ENCODE data around the gene CDC14A. TPM values are rescaled to one million over a fixed set of nuclear protein-coding genes. Genes with fewer than 3 reads are reported as not detected.

CDC14A gene
- total and polyA plus RNA-seq, 2 of the 8 experiments (the other 6 are each of a cell fraction or from before 2014, with no cell fraction given), result 3.2 to 8.9 TPM

DNA sequence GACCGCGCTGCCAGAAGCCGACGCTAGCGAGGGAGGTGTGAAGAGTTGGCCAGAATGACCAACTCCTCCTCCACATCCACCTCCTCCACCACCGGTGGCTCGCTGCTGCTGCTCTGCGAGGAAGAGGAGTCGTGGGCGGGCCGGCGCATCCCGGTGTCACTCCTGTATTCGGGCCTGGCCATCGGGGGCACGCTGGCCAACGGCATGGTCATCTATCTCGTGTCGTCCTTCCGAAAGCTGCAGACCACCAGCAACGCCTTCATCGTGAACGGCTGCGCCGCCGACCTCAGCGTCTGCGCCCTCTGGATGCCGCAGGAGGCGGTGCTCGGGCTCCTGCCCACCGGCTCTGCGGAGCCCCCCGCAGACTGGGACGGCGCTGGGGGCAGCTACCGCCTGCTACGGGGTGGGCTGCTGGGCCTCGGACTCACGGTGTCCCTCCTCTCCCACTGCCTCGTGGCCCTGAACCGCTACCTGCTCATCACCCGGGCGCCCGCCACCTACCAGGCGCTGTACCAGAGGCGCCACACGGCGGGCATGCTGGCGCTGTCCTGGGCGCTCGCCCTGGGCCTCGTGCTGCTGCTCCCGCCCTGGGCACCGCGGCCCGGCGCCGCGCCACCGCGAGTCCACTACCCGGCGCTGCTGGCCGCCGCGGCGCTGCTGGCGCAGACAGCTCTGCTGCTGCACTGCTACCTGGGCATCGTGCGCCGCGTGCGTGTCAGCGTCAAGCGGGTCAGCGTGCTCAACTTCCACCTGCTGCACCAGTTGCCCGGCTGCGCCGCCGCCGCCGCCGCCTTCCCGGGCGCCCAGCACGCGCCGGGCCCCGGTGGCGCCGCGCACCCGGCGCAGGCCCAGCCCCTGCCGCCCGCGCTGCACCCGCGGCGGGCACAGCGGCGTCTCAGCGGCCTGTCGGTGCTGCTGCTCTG is 186.9 kb downstream of the CDC14A start (continued):
- TF ChIP-seq CHD7 (IDR thresholded peaks at IDR 0.05; ENCODE audit: insufficient replicate concordance, low read length) (no peak), KDM4A (IDR thresholded peaks at IDR 0.05; ENCODE audit: low read depth, low read length, severe bottlenecking) (peak; percentile 93), EGR1 (IDR thresholded peaks at IDR 0.05; ENCODE audit: borderline replicate concordance, low read depth, low read length) (no peak), GABPA (IDR thresholded peaks at IDR 0.05; ENCODE audit: borderline replicate concordance, insufficient read depth, low read length) (no peak), ZNF274 (IDR thresholded peaks at IDR 0.05; ENCODE audit: borderline replicate concordance, extremely low read depth, low read length) (no peak), TAF1 (IDR thresholded peaks at IDR 0.05; ENCODE audit: low read depth, low read length) (no peak)

Data from H1 (cell line).